ENCODE measurements around the gene MRPS14.

MRPS14 gene

GRCh38 chr1:175013445-175013844, 9.8 kb downstream of the MRPS14 start:
- Mint-ChIP-seq H3K27ac (peak overlapping the region; percentile 8), H3K4me1 (peaks cover 10% of the 10 kb centered on the region), H3K27me3 (ENCODE audit: low read depth, poor library complexity) (no peaks in the 10 kb centered on the region), H3K4me3 (no peak overlapping the region), H3K36me3 (ENCODE audit: low read depth) (peaks cover 63% of the 10 kb centered on the region), H3K9me3 (no peaks in the 10 kb centered on the region)
- TF ChIP-seq, protein P1, sequence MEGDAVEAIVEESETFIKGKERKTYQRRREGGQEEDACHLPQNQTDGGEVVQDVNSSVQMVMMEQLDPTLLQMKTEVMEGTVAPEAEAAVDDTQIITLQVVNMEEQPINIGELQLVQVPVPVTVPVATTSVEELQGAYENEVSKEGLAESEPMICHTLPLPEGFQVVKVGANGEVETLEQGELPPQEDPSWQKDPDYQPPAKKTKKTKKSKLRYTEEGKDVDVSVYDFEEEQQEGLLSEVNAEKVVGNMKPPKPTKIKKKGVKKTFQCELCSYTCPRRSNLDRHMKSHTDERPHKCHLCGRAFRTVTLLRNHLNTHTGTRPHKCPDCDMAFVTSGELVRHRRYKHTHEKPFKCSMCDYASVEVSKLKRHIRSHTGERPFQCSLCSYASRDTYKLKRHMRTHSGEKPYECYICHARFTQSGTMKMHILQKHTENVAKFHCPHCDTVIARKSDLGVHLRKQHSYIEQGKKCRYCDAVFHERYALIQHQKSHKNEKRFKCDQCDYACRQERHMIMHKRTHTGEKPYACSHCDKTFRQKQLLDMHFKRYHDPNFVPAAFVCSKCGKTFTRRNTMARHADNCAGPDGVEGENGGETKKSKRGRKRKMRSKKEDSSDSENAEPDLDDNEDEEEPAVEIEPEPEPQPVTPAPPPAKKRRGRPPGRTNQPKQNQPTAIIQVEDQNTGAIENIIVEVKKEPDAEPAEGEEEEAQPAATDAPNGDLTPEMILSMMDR (IDR thresholded peaks at IDR 0.05), result no peak
- no peak for DNase-seq

- H3K27me3 Mint-ChIP-seq (ENCODE audit: low read depth, poor library complexity), result no peaks in the 10 kb centered on the region
- no peaks in the 10 kb centered on the region for H3K4me1 Mint-ChIP-seq
- no peaks in the 10 kb centered on the region for H3K9me3 Mint-ChIP-seq
- TF ChIP-seq, protein P1 (IDR thresholded peaks at IDR 0.05), result no peak
- H3K4me3 Mint-ChIP-seq, result no peak overlapping the region
- H3K27ac Mint-ChIP-seq, result peak overlapping the region; percentile 5
- H3K36me3 Mint-ChIP-seq (ENCODE audit: low read depth), result peaks cover 65% of the 10 kb centered on the region
- no peak for DNase-seq
Observed at GRCh38 chr1:175009532-175009931, 13.7 kb downstream of the MRPS14 start.

- Mint-ChIP-seq H3K36me3 (ENCODE audit: low read depth) (peaks cover 42% of the 10 kb centered on the region), H3K27me3 (ENCODE audit: low read depth, poor library complexity) (no peaks in the 10 kb centered on the region), H3K4me3 (no peak overlapping the region), H3K4me1 (peaks cover 31% of the 10 kb centered on the region), H3K27ac (no peak overlapping the region), H3K9me3 (no peaks in the 10 kb centered on the region)
- DNase-seq, result no peak
- TF ChIP-seq, protein P1 (IDR thresholded peaks at IDR 0.05), result no peak
Observed at GRCh38 chr1:175005085-175005783, 18.0 kb downstream of the MRPS14 start.

- Mint-ChIP-seq H3K36me3 (ENCODE audit: low read depth) (peaks cover 30% of the 10 kb centered on the region), H3K27me3 (ENCODE audit: low read depth, poor library complexity) (no peaks in the 10 kb centered on the region), H3K4me3 (peak overlapping the region; percentile 3), H3K9me3 (no peaks in the 10 kb centered on the region), H3K27ac (peak overlapping the region; percentile 64), H3K4me1 (peaks cover 31% of the 10 kb centered on the region)
- DNase-seq, result no peak
- TF ChIP-seq, protein P1 (IDR thresholded peaks at IDR 0.05), result no peak
Observed at GRCh38 chr1:175003521-175003920, 19.7 kb downstream of the MRPS14 start.

- peaks cover 31% of the 10 kb centered on the region for H3K4me1 Mint-ChIP-seq
- H3K4me3 Mint-ChIP-seq, result no peak overlapping the region
- H3K27me3 Mint-ChIP-seq (ENCODE audit: low read depth, poor library complexity), result no peaks in the 10 kb centered on the region
- TF ChIP-seq, protein P1 (IDR thresholded peaks at IDR 0.05), result no peak
- no peak for DNase-seq
- H3K36me3 Mint-ChIP-seq (ENCODE audit: low read depth), result peaks cover 25% of the 10 kb centered on the region
- H3K27ac Mint-ChIP-seq, result peak overlapping the region; percentile 64
- no peaks in the 10 kb centered on the region for H3K9me3 Mint-ChIP-seq
Observed at GRCh38 chr1:175002910-175003517, 20.2 kb downstream of the MRPS14 start.

Measured in nephron progenitor cell (in vitro differentiated cells).